Hepatocyte (in vitro differentiated cells): Measurements from ENCODE around the gene ARHGAP22. TPM values are rescaled to one million over a fixed set of nuclear protein-coding genes. Genes with fewer than 3 reads are reported as not detected.

Experiments used
- DNase-seq: peaks from one replicate; pipeline ENCODE4 v3.0.0-alpha.2; 2016; ENCODE audit warnings: low spot score
- H2AFZ ChIP-seq: fragments of 200-600 bp; sonication (generic); 2 replicates; pipeline ENCODE4 v1.6.0; 2016; ENCODE audit warnings: antibody characterized with exemption, mild to moderate bottlenecking
- H3K27ac ChIP-seq: fragments of 200-600 bp; sonication (generic); 2 replicates; pipeline ENCODE4 v1.5.1; 2016; ENCODE audit warnings: mild to moderate bottlenecking
- H3K27me3 ChIP-seq: fragments of 200-600 bp; sonication (generic); 2 replicates; pipeline ENCODE4 v1.6.1; 2016
- H3K36me3 ChIP-seq: fragments of 200-600 bp; sonication (generic); replicated peaks from 2 replicates; pipeline ENCODE4 v1.5.1; 2016; ENCODE audit warnings: low read depth; ENCODE audit not compliant: insufficient read depth
- H3K4me1 ChIP-seq: fragments of 200-600 bp; sonication (generic); 2 replicates; pipeline ENCODE4 v1.5.1; 2016; ENCODE audit warnings: mild to moderate bottlenecking, moderate library complexity; ENCODE audit not compliant: insufficient read depth
- H3K4me2 ChIP-seq: fragments of 200-600 bp; sonication (generic); 2 replicates; pipeline ENCODE4 v1.6.0; 2016
- H3K4me3 ChIP-seq: fragments of 200-600 bp; sonication (generic); 2 replicates; pipeline ENCODE4 v1.5.1; 2016; ENCODE audit warnings: mild to moderate bottlenecking
- H3K79me2 ChIP-seq: fragments of 200-600 bp; sonication (generic); 2 replicates; pipeline ENCODE4 v1.6.0; 2017; ENCODE audit warnings: mild to moderate bottlenecking
- H3K9me2 ChIP-seq: fragments of 200-600 bp; sonication (generic); replicated peaks from 2 replicates; pipeline ENCODE4 v1.6.0; 2017; ENCODE audit warnings: mild to moderate bottlenecking; ENCODE audit not compliant: insufficient read depth
- H3K9me3 ChIP-seq: fragments of 200-600 bp; sonication (generic); 2 replicates; pipeline ENCODE4 v1.5.1; 2016; ENCODE audit warnings: low read depth, mild to moderate bottlenecking
- H4K20me1 ChIP-seq: fragments of 200-600 bp; sonication (generic); 2 replicates; pipeline ENCODE4 v1.6.0; 2016; ENCODE audit warnings: mild to moderate bottlenecking; ENCODE audit not compliant: insufficient read depth, poor library complexity, severe bottlenecking
- EZH2 ChIP-seq: fragments of 200-600 bp; sonication (generic); IDR thresholded peaks from 2 replicates; pipeline ENCODE4 v1.6.1; 2016; ENCODE audit warnings: antibody characterized with exemption, mild to moderate bottlenecking, borderline replicate concordance
- EZH2phosphoT487 ChIP-seq: fragments of 200-600 bp; sonication (generic); IDR thresholded peaks from one replicate; pipeline ENCODE4 v1.6.1; 2018; ENCODE audit warnings: antibody characterized with exemption, mild to moderate bottlenecking, low read depth, moderate library complexity; ENCODE audit not compliant: unreplicated experiment, severe bottlenecking
- WGBS: methylation state at CpG from one replicate; pipeline ENCODE4 v1.1.6; 2016; ENCODE audit warnings: low lambda C conversion rate; ENCODE audit errors: missing lambda C conversion rate; 5-methylcytosine and 5-hydroxymethylcytosine counted together
- polyA plus RNA-seq: library from polyadenylated mRNA; unstranded; fragments of >200 nt; fragmentation: Nextera tagmentation; extraction: Ambion mirVana; gene quantifications from 2 replicates; pipeline ENCODE4 v1.2.1, GENCODE V29; 2016
- total RNA-seq: library from RNA; depleted of rRNA; stranded (reverse); fragments of >200 nt; gene quantifications from 2 replicates; pipeline ENCODE4 v1.2.3, GENCODE V29; 2014
- TF ChIP-seq, protein P1 (sequence below): fragments of 200-600 bp; sonication (generic); IDR thresholded peaks from 2 replicates; pipeline ENCODE4 v1.5.1; 2016; ENCODE audit warnings: antibody characterized with exemption, mild to moderate bottlenecking; ENCODE audit not compliant: poor library complexity

ARHGAP22 gene
- total and polyA plus RNA-seq, 2 experiments from 2014 or later, result 1.7 to 1.8 TPM

DNA sequence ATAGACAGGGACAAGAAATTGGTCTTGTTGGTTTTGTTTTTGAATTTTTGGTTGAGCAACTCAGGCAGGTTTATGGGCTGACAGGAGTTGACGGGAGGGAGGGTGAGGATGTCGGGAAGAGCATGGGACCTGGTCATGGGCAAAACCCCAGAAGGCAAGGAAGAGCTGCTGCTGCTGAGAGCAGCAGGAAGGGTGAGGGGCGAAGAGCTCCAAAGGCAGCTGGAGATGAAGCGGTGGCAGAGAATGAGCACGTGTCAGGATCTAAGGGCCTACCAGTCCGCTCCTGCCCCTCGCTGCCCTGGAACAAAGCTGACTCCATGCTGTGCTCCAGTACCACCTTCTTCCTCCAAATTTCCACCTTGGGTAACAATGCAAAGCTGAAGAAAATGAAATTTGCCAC, 84.3 kb downstream of the ARHGAP22 start:
- Histone ChIP-seq H3K36me3 (no peaks in the 10 kb centered on the region), H3K9me3 (peaks cover 1% of the 10 kb centered on the region), H3K79me2 (no peaks in the 10 kb centered on the region), H3K27me3 (peaks cover 20% of the 10 kb centered on the region), H2AFZ (no peak overlapping the region), H3K9me2 (no peaks in the 10 kb centered on the region), H3K4me3 (no peak overlapping the region), H3K4me1 (no peaks in the 10 kb centered on the region), H3K4me2 (no peak overlapping the region), H3K27ac (no peak overlapping the region), H4K20me1 (no peaks in the 10 kb centered on the region)
- DNase-seq, result no peak
- TF ChIP-seq, protein P1, sequence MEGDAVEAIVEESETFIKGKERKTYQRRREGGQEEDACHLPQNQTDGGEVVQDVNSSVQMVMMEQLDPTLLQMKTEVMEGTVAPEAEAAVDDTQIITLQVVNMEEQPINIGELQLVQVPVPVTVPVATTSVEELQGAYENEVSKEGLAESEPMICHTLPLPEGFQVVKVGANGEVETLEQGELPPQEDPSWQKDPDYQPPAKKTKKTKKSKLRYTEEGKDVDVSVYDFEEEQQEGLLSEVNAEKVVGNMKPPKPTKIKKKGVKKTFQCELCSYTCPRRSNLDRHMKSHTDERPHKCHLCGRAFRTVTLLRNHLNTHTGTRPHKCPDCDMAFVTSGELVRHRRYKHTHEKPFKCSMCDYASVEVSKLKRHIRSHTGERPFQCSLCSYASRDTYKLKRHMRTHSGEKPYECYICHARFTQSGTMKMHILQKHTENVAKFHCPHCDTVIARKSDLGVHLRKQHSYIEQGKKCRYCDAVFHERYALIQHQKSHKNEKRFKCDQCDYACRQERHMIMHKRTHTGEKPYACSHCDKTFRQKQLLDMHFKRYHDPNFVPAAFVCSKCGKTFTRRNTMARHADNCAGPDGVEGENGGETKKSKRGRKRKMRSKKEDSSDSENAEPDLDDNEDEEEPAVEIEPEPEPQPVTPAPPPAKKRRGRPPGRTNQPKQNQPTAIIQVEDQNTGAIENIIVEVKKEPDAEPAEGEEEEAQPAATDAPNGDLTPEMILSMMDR, result no peak
- no peak for TF ChIP-seq EZH2phosphoT487
- TF ChIP-seq EZH2, result no peak
- 85% methylated on average over 6 of the region's 7 CpGs for WGBS

DNA sequence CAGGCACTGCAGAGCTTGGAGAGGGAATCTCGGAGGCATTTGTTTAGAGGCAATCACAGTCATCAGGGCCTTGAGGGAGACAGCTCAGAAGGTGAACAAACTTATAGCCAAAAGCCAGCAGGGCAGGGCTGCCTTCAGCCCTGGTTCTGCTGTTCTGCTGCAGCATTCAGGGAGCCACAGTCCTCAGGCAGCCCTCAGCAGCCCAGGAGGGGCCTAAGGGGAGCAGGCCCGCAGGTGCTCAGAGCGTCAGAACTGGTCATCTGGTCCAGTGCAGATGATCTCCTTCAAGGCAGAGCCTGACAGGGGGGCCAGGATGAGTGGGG, 84.7 kb downstream of the ARHGAP22 start:
- 81% methylated on average over 3 of the region's 3 CpGs for WGBS
- peaks cover 20% of the 10 kb centered on the region for H3K27me3 ChIP-seq
- H3K4me3 ChIP-seq, result no peak overlapping the region
- no peak overlapping the region for H3K4me2 ChIP-seq
- H3K79me2 ChIP-seq, result no peaks in the 10 kb centered on the region
- no peak overlapping the region for H3K27ac ChIP-seq
- H3K9me3 ChIP-seq, result peaks cover 6% of the 10 kb centered on the region
- no peaks in the 10 kb centered on the region for H4K20me1 ChIP-seq
- no peaks in the 10 kb centered on the region for H3K4me1 ChIP-seq
- H3K36me3 ChIP-seq, result no peaks in the 10 kb centered on the region
- no peak for DNase-seq
- H3K9me2 ChIP-seq, result no peaks in the 10 kb centered on the region
- H2AFZ ChIP-seq, result no peak overlapping the region
- TF ChIP-seq, protein P1, result no peak
- TF ChIP-seq EZH2phosphoT487 (no peak), EZH2 (no peak)

DNA sequence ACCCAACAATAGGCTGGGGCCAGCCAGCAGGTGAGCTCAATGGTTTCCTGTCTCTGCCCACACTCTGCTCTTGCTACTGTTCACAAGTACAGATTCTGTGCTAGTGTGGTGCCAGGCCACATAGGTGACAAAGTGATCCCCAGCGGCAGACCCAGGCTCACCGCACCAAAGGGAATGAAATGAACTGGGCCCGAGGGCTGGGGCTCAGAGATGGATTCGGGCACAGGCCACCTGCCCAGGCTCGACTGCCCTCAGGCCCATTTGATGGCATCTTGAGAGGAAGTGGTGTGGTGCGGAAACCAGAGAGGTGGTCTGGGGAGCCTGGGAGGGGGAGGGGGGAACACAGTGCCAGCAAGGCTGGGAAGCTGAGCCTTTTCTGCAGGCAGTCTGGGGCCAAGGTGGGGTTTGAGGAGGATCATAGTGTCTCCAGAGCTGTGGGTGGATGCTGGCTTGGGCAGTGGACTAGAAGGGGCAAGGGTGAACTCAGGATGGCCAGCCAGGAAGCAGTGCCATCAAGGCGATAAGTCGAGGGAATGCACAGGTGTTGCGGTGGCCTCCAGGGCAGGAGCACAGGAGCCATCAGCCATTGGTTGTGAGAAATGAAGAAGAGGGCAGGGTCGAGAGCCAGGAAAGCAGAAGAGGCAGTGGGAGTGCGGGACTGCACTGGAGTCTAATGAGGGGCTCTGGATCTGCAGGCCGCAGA, 85.2 kb downstream of the ARHGAP22 start:
- 85% methylated on average over 12 of the region's 12 CpGs for WGBS
- Histone ChIP-seq H4K20me1 (no peaks in the 10 kb centered on the region), H3K9me3 (peaks cover 10% of the 10 kb centered on the region), H3K4me1 (no peaks in the 10 kb centered on the region), H2AFZ (no peak overlapping the region), H3K4me2 (no peak overlapping the region), H3K4me3 (no peak overlapping the region), H3K9me2 (no peaks in the 10 kb centered on the region), H3K27me3 (peaks cover 15% of the 10 kb centered on the region), H3K79me2 (no peaks in the 10 kb centered on the region), H3K36me3 (no peaks in the 10 kb centered on the region), H3K27ac (no peak overlapping the region)
- TF ChIP-seq EZH2phosphoT487 (no peak), EZH2 (no peak)
- TF ChIP-seq, protein P1, result no peak
- no peak for DNase-seq

DNA sequence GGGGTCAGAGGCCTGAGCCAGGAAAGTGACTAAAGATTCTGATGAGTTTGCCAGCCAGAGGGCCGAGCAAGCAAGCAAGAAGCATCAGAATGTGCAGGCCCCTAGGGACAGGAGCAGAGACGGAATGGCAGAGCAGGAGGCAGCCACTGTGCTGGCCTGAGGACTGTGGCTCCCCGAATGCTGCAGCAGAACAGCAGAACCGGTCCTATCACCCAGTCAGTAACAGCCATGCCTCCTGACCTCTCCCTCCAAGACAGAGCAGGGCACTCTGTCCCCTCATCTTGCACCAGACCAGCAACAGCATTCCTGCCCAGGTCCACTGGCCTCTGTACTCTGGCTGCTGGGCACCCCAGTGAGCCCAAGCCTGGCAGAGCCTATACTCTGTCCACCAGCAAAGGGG, 85.9 kb downstream of the ARHGAP22 start:
- no peak for DNase-seq
- H3K79me2 ChIP-seq, result no peaks in the 10 kb centered on the region
- H3K27me3 ChIP-seq, result peaks cover 12% of the 10 kb centered on the region
- 81% methylated on average over 4 of the region's 4 CpGs for WGBS
- no peaks in the 10 kb centered on the region for H3K4me1 ChIP-seq
- H3K4me3 ChIP-seq, result no peak overlapping the region
- H2AFZ ChIP-seq, result no peak overlapping the region
- no peak overlapping the region for H3K4me2 ChIP-seq
- H3K9me2 ChIP-seq, result no peaks in the 10 kb centered on the region
- TF ChIP-seq, protein P1, result no peak
- TF ChIP-seq EZH2, result no peak
- no peak for TF ChIP-seq EZH2phosphoT487
- no peak overlapping the region for H3K27ac ChIP-seq
- no peaks in the 10 kb centered on the region for H4K20me1 ChIP-seq
- peaks cover 10% of the 10 kb centered on the region for H3K9me3 ChIP-seq
- H3K36me3 ChIP-seq, result no peaks in the 10 kb centered on the region
